HG02763 (cell line): Measurements from ENCODE around the gene CUBN.

ENCODE experiments used
- ATAC-seq: cut with Tn5 transposase; IDR thresholded peaks from one replicate; pipeline ENCODE4 v1.9.1; 2021; ENCODE audit warnings: mild to moderate bottlenecking, moderate library complexity; ENCODE audit not compliant: unreplicated experiment

The CUBN gene

DNA sequence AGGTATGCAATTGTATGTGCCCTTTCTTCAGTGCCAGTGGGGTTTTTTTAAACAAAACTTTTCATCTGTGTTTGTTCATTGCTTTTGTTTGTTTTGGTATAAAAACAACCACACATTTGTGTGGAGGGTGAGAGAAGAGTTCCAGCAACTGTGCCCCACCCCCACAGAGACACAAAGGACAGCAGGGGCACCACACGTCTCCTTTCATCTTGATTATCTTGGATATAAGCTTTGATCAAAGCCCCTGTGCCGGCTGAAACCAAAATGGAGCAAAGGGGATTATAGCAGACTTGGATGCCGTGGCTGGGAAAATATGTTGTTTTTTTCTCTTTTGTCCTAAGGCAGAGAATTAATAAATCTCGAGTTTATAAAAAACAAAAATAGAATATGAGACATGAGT lies 200.5 kb downstream of the CUBN start:
- ATAC-seq, result no peak

DNA sequence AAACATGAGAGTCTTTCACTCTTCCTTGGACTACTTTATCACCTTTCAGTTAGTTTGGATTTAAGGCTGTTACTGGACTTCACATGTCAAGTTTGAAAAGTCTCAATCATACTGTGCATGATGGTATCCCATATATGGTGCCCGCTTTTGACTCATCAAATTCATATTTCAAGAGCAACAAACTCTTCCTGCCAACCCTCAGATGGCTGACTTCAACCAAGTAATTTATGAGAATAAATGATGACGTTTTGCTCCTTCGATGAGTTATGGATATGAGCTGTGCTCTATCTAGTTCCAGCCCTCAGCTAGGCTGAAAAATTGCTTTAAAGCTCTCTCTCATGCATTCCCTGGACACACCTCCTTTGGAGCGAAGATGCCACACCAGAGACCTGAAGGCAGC lies 202.1 kb downstream of the CUBN start:
- ATAC-seq, result no peak

DNA sequence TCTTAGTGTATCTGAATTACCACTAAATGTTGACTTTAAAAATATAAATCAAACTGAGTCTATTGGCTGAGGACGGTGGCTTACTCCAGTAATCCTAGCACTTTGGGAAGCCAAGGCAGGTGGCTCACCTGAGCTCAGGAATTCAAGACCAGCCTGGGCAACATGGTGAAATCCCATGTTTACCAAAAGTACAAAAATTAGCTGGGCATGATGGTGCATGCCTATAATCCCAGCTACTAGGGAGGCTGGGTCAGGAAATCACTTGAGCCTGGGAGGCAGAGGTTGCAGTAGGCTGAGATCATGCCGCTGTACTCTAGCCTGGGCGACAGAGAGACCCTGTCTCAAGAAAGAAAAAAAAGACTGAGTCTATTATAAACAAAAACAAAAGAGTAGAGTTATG lies 205.9 kb downstream of the CUBN start:
- ATAC-seq, result no peak

DNA sequence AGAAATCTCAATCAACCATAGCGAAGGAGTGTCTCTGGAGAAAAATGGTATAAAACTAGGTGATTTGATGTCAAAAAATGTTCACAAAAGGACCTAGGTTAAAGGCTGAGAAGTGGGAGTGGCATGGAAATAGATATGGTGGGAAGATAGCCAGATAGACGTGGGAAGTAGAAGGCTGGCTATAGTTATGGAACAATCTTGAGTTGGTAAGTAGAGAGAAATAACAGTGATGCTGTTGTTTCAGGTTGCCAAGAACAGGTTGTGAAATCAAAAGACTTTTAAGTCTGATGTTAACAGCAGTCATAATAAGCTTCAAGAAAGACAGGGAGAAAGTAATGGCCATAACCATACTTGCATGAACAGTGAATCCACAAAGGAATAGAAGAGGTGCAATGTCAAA lies 206.3 kb downstream of the CUBN start:
- no peak for ATAC-seq

DNA sequence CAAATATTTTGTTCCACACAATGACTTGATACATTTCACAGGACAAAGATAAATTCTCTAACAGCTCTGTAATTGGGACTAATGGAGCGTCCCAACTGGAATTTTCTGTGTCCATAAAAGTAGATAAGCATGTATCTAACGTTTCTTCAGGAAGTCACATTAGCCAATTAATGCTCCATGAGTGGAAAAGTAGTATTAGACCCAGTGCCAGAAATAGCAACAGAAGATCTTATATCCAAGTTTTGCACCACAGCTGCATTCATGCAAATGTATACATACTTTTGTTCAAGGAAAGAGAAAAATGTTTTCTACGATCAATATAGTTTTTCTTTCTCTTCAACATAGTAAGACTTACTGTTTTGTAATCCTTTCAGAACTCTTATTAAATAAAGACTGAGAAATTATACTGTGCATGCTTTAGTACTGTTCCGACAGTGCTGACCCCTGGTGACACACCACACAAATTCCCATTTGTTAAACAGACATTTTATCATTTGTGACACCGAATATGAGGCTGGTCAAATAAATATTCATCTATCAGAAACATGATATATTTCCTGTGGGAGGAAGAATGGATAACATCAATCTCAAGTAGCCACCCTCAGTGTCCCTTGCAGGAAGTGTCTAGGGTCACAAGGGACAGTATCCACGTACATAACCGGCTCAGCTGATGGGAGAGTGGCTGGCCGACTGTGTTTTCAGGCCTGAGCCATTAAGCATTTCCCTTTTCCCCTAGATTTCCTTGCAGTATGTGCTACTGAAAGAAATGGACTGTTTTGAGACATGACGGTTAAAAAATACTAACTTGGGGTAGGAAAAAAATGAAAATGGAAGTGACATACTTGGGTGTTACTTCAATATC lies 210.3 kb downstream of the CUBN start:
- no peak for ATAC-seq

DNA sequence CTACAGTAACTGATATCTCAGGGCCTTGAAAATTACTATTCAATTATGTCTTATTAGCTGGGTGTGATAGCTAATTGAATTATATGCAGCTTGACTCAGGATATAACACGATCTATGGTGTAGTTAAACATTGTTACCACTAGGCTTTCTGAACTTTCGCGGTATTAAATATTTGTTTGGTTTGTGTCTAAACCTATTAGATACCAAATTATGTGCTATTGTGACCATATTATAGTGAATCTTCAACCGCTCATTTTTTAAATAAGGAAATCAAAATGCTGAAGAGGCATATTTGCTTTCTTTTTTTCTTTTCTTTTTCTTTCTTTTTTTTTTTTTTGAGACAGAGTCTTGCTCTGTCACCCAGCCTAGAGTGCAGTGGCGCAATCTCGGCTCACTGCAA lies 213.1 kb downstream of the CUBN start:
- no peak for ATAC-seq

DNA sequence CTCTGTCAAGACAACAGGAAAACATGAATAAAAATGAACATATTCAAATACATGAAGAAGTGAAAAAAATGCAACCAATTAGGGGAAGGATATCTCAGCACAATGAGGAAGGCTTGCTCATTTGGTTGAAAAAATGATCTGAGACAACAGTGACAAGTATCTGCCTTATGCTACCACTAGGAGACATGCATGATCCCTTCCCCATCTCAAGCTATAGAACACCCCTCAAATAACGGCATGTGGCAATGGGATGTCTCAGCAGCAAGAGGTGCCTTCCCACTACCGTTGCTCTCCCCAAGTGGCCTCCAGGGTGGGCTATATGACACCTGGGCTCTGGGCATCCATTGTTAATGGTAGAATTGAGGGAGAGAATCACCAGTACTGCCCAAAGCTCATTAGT lies 214.3 kb downstream of the CUBN start:
- ATAC-seq, result no peak

DNA sequence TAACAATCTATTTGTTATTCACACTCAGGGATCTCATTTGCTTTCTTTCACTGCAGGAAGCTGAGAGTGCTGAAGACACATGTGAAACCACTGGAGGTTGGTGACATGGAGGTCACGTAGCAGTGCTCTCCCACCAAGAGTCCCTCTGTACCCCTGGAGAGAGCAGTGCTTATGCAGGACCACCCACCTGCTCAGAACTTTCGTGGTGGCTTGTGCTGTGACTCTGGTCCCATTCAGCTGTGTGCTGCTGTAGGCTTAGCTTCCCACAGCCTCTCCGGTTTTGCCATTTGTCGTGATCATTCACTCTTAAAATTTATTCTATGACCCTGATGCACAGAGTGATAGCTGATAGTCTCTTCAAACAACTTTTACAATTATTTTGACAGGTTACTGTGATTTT lies 216.3 kb downstream of the CUBN start:
- no peak for ATAC-seq

DNA sequence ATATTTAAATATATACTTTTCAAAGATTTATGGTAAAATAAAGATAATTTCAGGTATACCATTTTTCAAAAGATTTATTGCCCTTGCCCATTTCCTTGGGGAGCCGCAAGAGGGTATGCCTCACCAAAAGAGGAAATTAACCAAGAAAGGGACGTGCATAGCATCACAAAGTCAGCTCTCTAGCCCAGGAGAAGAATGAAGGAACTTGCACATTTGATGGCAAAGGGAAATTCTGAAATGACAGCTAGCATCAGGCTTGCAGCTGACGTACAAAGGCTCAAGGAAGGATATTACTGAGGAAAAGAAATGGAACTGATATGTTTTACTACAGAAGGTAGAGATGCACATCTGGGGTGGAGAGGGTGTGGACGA lies 218.8 kb downstream of the CUBN start:
- no peak for ATAC-seq

DNA sequence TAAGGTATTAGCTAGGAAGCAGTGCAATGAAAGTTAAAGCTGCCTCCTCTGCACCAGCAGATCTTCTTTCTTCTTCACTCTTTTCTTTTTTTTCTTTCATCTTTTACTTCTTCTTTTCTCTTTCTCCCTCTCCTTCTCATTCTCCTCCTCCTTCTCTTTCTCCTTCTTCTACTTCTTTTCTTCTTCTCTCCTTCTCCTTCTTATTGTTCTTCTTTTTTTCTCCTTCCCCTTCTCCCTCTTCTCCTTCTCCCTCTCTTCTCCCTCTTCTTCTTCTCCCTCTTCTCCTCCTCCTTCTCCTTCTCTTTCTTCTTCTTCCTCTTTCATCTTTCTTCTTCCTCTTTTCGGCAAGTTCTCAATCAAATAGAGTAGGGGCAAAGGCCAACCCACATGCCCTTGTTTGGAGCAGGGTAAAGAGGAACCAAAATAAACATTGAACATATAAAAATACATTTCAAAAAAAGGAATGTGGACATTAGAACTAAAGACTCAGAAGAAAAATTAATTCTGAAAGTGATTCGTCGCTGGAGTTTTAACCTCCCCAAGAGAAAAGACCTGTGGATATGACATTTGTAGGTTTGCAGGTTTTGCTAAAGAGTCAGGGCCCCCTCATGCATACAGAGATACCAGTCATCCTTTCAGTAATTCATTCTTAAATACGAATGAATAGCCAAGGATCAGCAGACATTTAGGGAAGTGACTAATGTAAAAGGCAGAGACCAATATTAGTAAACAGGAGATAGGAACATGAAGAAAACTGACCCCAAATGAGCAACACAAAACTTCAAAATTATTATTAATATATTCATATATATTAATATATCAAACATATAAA lies 219.4 kb downstream of the CUBN start:
- ATAC-seq, result no peak

DNA sequence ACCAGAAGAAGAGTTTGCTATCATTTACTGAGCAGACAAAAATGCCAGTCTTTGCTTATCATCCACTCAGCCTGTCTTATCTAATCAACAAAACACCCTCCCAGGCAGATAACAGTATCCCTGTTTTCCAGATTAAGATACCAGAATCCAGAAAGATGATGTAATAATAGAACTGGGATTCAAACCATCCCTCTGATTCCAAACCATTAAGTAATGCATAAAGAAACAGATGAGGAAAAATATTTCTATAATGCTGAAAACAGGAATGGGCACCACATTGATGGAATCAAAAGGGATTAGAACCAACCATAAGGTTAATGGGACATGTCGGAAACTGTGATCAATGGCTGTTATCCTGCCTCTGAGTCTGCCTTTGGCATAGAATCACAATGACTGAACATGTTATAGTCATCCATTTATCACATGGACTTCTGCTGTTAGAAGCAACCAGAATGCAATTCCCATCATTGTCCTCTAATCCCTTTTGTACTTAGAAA lies 220.3 kb downstream of the CUBN start:
- no peak for ATAC-seq

DNA sequence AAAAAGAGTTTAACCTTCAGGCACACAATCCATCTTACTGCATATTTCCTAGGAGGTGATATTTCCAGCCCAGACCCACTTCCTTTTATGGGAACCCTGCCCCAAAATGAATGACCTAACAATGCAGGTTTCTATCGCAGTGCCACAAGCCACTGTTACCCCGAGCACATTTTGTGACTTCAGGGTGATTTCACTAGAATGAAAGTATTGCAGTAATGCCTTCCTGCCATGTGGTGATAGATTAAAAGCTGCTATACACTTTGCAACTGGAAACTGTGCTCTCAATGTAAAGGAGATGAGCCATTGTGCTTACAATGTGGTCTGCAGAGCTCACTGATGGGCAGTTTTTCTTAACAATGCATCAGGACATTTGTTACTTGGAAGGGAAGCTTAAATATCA lies 221.9 kb downstream of the CUBN start:
- ATAC-seq, result no peak

DNA sequence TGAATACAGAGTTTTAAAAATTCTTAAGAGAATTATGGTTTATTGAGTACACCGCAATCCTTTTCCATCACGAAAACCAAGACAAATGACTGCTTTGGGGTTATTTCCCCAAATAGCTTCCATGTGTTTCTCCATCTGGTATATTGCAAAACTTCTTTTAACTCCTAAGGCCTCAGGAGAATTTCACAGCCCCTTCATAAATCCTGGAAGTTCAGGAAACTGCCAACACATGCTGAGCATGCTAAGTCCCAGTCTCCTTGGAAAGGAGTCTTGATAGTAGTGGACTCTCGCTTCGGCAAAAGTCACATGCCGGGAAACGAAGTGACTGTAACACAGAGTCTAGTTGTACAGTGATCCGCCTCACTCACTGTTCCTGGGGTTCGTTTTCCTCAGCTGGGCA lies 224.3 kb downstream of the CUBN start:
- no peak for ATAC-seq

DNA sequence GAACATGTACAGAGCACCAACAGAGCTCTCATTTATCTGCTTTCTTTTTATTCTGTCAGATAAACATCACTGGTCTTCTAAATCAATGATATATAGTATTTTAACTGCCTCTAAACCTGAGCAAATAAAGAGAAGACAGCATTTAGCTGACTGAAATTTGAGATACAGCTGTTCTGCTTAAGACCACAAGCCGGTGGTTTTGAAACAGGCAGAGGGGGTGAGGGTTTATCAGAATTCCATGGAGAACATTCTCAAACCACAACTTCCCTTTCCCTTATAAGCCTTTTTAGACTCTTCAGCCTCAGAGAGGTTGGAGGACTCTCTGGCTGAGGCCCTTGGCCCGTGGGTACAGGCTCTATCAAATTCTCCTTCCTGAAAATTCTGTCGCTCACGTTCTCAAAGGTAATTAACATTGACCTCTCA lies 225.0 kb downstream of the CUBN start:
- ATAC-seq, result no peak

DNA sequence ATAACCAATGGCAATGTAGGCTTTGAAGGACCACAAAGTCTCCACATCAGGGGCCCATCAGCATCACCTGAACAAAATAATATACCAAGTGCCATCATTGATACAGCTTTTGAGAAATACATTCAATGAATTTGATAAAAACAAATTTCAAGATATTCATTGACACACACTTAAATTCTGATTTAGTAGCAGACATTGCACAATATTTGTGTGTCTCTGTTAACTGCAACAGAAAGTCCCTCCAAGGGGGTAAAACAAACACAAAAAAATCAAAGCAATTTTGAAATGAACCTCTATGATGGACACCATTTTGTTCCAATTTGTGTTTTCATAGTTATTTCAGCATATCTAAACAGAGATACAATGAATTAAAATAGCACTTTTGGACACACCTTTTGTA lies 225.6 kb downstream of the CUBN start:
- ATAC-seq, result no peak

DNA sequence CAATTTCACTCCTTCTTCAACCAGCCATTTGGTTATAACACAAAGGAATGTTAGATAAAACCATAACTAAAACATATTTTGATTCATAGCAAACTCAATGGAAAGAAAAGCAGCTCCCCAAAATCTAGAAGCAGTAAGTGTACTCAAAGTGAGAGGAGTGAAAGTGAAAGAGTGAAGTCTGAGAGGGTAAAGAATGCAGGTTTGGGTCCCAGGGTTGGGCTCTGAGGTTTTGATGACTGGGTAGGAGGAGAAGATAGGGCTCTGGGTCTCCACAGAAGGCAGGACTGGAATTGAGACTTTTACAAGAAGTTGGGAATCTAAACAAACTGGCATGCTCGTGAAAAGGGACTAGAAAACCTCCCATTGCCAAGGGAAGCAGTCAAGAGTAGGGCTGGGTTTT lies 227.0 kb downstream of the CUBN start:
- ATAC-seq, result no peak

DNA sequence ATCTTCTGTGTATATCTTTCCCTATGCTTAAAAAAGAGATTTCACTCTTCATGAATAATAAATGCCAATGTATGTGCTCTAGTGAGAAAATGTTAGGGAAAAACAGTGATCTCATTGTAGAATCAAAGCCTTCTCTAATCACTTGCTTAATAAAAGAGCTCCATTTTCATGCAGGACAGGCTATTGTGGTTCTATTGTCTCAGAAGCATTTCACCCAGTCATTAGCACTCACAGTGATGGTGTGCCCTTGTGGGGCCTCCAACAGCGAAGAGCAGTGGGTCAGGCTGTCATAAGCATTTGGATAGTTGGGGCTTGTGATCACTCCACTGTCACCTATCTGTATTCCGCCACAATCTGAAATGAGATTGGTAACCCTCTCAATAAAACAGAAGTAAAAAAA lies 228.5 kb downstream of the CUBN start:
- no peak for ATAC-seq

DNA sequence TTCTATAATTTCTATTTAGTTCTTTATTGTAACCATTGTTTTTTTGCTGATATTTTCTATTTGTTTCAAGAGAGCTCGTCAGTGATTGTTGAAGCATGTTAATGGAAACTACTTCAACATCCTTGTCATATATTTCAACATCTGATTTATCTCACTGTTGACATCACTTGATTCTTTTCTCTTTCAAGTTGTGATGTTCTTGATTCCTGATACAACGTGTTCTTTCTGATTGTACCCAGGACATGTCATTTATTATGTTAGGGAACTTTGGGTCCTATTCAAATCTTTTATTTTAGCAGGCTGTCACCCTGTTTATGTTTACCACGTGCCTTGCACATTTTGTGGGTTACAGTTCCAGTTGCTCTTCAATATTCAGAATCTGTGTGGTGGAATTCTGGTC lies 232.6 kb downstream of the CUBN start:
- ATAC-seq, result no peak

DNA sequence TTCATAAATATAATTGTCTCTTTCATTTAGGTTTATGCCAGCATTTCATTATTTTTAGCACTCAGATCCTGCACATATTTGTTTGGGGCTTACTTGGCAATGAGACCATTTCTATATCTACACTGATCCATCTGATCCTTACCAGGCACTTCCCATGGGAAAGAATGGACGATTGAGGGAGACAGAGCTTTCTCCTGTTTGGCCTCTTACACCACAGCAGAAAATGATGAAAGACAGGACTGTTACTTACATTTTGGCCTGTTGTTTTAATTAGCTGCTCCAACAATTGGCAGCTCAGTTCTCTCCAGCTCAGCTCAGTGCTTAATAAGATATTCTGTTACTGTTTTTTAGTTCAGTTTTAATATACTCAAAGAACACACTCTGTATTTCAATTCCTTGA lies 234.8 kb downstream of the CUBN start:
- ATAC-seq, result no peak

DNA sequence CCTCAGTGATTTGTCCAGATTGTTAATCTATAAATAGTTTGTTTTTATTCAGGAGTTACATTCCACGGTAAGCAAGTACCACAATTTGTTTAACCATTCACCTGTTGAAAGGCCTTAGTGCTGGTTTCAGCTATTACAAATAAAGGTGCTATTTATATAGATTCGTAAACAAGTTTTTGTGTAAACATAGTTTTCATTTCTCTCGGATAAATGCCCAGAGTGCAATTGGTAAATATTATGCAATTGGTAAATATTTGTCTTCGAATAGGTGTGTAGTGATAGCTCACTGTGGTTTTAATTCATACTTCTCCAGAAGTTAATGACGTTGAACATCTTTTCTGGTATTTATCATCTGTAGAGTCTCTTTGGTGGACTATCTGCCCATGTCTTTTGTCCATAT lies 235.9 kb downstream of the CUBN start:
- ATAC-seq, result no peak

DNA sequence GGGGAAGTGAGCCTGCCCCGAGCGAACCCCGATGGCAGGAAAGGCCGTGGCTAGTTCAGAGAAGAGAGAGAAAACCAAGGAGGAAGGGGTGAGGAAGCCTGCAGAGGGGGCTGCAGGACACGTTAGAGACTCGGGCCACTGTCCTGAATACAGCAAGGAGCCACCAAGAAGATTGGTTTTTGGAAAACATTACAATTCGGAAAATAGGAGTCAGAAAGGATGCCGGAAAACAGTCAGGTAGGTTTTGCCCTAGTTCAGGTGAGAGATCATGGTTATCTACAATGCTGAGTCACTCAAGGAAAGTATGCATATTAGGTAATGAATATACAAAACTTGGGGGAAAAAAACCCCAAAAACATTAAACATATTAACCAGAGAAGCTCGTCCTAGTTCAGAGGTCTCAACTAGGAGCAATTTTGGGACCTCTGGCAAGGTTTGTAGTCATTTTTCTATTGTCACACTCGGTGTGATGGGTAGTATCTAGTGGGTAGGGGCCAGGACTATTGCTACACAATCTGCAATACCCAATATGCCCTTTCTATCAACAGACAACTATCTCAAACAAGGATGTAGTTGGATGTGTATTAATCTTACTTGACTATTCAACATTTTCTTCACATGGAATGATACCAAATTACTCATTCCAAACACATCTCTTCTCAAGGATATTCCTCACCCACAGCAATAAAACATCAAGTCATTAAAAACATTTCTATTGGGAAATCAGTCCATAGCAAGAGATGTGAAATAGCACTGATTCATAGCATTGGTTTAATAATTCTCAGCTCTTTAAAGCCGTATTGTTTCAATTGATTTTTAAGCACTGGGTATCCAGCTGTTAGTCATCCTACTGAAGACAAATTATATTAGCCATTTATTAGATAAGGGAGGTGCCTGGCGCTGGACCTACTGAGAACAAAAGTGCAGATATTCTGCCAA lies 238.0 kb downstream of the CUBN start:
- no peak for ATAC-seq
